Renal pelvis (tissue), 4 donors: ENCODE data around the gene CSNK1G2. TPM values are rescaled to one million over a fixed set of nuclear protein-coding genes. Genes with fewer than 3 reads are reported as not detected.

ENCODE experiments used
- DNase-seq: peaks from one replicate; pipeline ENCODE4 v3.0.0-alpha.2; 2013
- polyA plus RNA-seq, 3 donors: library from polyadenylated mRNA; unstranded; fragments of 120-200 nt; gene quantifications; one replicate each; pipeline ENCODE4 v1.2.1, GENCODE V29; 2013; ENCODE audit not compliant: insufficient read length in 3 of 3

The CSNK1G2 gene
- polyA plus RNA-seq, 3 donors, result 55.7 to 72.6 (median 70.7) TPM

- no peak for DNase-seq
Measured at GRCh38 chr19:2014131-2014571, 73.2 kb downstream of the CSNK1G2 start.

DNA sequence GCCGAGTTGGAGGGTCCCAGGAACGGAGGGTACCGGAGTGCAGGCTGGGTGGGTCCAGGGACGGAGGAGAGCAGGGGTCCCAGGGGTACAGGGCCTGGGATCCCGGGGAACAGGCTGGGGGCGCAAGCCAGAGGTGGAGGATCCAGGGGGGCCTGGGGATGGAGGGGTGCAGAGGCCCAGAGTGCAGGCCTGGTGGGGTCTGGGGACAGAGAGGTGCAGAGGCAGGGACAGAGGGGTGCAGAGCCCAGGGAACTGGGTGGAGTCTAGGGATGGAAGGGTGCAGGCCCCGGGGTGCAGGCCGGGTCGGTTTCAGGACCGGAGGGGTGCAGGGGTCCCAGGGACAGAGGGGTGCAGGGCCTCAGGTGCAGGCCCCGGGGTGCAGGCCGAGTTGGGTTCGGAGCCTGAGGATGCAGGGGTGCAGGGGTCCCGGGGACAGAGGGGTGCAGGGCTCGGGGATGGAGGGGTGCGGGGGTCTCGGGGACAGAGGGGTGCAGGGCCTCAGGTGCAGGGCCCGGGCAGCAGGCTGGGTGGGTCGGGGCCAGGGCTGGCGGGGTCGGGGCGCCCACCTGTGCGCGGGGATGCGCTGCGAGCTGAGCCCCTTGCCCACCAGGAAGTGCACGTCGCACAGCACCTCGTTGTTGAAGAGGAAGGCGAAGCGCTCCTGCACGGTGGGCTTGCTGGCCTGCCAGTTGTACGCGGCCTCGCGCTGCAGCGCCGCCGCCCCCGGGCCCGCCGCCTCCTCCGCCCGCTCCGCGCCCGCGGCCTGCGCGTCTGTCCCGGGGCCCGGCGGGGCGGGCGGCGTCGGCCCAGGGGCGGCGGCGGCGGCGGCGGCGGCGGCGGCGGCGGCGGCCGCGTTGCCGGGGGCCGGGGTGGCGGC, 74.0 kb downstream of the CSNK1G2 start:
- DNase-seq, result no peak

- peak; percentile 67 for DNase-seq
Measured at GRCh38 chr19:2015608-2015950, 74.6 kb downstream of the CSNK1G2 start, which contains the start of gene BTBD2. Gene BTBD2, minus strand, starts transcription at chr19:2015714. Its CDS starts 11 bp downstream, at chr19:2015703.

DNA sequence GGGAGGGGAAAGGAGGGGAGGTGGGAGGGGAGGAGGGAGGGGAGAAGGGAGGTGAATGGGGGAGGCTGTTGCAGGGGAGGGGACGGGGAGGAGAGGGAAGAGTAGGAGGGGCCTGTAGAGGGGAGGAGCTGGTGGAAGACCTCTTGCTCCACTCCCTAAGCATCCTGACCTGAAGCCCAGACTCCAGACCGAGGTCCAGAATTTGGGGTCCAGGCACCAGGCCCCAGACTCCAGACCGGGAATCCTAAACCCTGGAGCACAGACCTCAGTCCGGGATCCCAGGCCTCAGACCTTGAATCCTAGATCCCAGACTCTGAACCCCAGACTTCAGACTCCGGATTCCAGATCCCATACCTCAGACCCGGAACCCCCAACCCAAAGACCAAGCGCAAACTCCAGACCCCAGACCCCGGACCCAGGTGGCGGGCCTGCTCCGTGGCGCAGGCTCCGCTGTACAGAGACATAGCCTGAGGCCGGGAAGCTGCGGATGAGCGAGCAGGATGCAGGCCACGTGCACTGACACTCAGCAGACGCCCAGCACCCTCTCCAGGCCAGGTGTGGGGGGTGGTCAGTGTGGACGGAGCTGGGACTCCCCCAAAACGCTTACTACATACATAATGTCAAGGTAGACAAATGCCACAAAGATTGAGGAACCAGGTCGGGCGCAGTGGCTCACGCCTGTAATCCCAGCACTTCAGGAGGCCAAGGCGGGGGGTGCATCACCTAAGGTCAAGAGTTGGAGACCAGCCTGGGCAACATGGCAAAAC, 75.3 kb downstream of the CSNK1G2 start:
- DNase-seq, result peak; percentile 67

GRCh38 chr19:2018752-2019151, 77.8 kb downstream of the CSNK1G2 start:
- no peak for DNase-seq

DNA sequence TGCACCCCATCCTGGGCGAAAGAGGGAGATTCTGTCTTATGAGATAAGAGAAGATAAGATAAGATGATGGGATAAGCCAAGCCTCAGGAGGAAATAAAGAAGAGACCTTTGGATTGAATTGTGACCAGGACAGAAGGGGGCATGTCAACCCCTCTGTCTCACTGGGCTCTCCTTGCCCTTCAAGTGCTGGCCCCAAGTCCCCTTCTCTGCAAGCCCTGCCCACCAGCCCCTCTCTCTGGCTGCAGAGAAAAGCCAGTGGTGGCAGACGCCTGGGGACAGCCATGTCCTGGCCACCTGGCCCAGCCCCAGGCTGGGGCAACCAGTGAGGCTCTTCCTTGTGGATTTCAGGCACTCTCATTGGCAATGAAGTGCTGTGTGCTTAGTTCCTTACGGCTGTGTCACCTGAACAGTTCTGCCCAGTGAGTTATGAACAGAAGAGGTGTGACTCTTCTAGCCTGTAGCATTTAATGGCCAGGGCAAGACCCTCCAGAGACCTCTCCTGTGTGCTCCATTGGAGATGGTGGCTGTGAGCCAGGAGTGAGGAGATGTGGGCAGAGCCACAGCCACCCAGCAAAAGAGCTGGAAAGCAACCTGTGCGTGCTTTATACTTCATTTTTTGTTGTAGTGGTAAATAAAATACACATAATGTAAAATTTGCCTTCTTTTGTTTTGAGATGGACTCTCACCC, 80.6 kb downstream of the CSNK1G2 start:
- DNase-seq, result no peak

- DNase-seq, result no peak
Measured at GRCh38 chr19:2022289-2022688, 81.3 kb downstream of the CSNK1G2 start.

GRCh38 chr19:2026770-2027169, 85.8 kb downstream of the CSNK1G2 start:
- DNase-seq, result no peak

- DNase-seq, result no peak
Measured at GRCh38 chr19:2027361-2027760, 86.4 kb downstream of the CSNK1G2 start.

Other genes with a start within 250 kb of the CSNK1G2 start
- under 1 TPM; 0.03 to 0.05 (median 0.04) TPM for gene ONECUT3, start 187.7 kb upstream of the CSNK1G2 start, polyA plus RNA-seq
- gene ATP8B3, start 128.9 kb upstream of the CSNK1G2 start, polyA plus RNA-seq, result 1 to 10 TPM in 1 of 3 donors, under 1 TPM in 2; 0.58 to 1.0 (median 0.83) TPM
- 10 to 100 TPM; 29.2 to 35.8 (median 30.0) TPM for gene REXO1, start 92.7 kb upstream of the CSNK1G2 start, polyA plus RNA-seq
- 10 to 100 TPM in 2 of 3 donors, 1 to 10 TPM in 1; 7.8 to 11.7 (median 11.3) TPM for gene KLF16, start 77.6 kb upstream of the CSNK1G2 start, polyA plus RNA-seq
- gene ABHD17A, start 55.7 kb upstream of the CSNK1G2 start, polyA plus RNA-seq, result 10 to 100 TPM; 42.6 to 71.8 (median 58.8) TPM
- 1 to 10 TPM; 3.7 to 5.5 (median 4.6) TPM for gene ADAT3, start 35.8 kb upstream of the CSNK1G2 start, polyA plus RNA-seq
- 100 to 1,000 TPM in 1 of 3 donors, 10 to 100 TPM in 2; 77.5 to 101 (median 96.6) TPM for gene SCAMP4, start 35.8 kb upstream of the CSNK1G2 start, polyA plus RNA-seq
- 100 to 1,000 TPM; 114 to 138 (median 114) TPM for gene BTBD2, start 74.5 kb downstream of the CSNK1G2 start, polyA plus RNA-seq
- gene MKNK2, start 110.1 kb downstream of the CSNK1G2 start, polyA plus RNA-seq, result 10 to 100 TPM; 74.4 to 82.8 (median 81.0) TPM
- 10 to 100 TPM; 25.1 to 29.1 (median 26.6) TPM for gene MOB3A, start 155.2 kb downstream of the CSNK1G2 start, polyA plus RNA-seq
- 1 to 10 TPM; 6.4 to 8.9 (median 7.5) TPM for gene IZUMO4, start 155.7 kb downstream of the CSNK1G2 start, polyA plus RNA-seq
- gene AP3D1, start 210.4 kb downstream of the CSNK1G2 start, polyA plus RNA-seq, result 100 to 1,000 TPM; 116 to 131 (median 130) TPM
- gene DOT1L, start 222.8 kb downstream of the CSNK1G2 start, polyA plus RNA-seq, result 10 to 100 TPM; 27.4 to 38.3 (median 36.8) TPM